HCEC 1CT (cell line): ENCODE measurements around the gene RBMS1.

Experiments used
- DNase-seq: peaks from one replicate; pipeline ENCODE4 v3.0.0-alpha.2; 2017

The RBMS1 gene

GRCh38 chr2:160355080-160355479, 138.5 kb downstream of the RBMS1 start:
- DNase-seq, result no peak

GRCh38 chr2:160354677-160355076, 138.9 kb downstream of the RBMS1 start:
- DNase-seq, result no peak

DNA sequence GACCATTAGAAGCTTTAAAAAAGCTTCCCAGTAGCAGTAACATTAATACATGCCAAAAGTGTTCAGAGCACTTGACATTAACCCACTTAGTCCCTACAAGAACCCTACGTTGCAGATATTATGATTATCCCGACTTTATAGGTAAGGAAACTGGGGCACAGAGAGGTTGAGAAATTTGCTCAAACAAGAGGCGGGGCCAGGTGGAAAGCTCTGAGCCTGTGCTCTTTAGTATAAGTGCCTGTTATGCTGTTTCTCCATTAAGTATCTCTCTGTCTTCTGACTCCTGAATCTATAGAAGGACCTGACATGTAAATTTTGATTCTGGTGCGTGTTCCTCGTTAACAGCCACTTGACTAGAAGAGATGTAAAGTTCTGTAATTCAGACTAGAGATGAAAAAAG, 139.8 kb downstream of the RBMS1 start:
- no peak for DNase-seq

GRCh38 chr2:160353166-160353565, 140.4 kb downstream of the RBMS1 start:
- DNase-seq, result peak; percentile 23

DNA sequence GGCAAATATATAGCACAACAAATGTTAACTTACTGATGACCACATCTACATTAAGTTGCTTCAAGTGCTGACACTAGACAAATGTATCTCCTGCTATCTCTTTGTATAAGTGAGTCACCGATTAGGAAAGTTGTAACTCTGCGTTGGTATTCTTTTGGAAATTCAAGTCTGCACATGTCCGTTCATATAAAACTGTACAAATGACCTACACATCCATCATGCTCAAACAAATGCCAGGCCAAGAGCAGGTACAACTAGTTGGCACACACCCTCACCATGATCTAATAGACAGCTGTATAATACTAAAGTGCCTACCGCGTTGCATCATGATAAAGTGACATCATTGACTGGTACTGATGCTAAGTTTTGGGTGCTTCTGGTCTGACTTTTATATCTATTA, 141.1 kb downstream of the RBMS1 start:
- DNase-seq, result no peak

- DNase-seq, result peak; percentile 78
These were observed 141.7 kb downstream of the RBMS1 start for GRCh38 chr2:160351956-160352355.

DNA sequence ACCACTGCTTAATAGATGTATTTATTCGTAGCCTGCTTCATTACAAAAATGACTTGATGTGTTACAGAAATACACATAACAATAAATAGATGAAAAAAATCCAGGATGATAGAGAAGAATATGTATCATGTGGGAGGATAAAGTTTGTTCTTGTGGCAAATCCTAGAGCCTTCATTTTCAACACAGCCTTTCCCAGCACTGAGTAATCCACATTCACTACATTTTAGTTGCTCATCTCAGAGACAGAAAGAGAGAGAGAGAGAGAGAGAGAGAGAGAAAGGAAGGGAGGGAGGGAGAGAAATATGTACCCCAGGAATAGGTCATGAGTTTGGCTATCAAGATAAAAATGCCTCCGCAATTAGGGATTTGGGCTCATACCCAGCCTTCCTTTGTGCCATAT, 144.3 kb downstream of the RBMS1 start:
- no peak for DNase-seq

DNA sequence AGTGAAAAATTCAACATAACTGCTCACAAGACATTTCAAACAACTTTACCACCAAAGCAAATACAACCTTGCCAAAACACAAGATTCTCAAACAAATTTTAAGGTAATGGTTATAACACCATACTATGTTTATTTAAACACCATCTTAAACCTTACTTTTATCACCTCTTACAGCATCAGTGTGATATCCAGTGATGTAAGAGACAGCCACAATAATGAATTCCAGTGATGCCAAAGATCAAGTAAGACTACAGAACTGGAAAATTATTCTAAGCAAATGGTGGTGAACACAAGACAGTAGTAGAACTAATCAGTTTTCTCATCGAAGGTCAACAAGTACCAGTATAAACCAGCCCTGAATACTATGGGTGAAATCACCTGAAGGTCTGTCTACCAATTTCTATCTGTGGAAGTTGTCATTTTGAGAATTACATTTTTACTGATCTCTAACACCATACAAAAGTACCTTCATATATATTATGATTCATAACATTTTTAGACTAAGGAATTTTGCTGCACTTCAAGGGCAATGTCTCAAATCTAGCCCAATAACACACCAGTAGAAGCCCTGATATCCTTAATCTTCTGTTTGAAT, 146.2 kb downstream of the RBMS1 start:
- peak; percentile 22 for DNase-seq

- DNase-seq, result no peak
These were observed 148.4 kb downstream of the RBMS1 start for GRCh38 chr2:160345071-160345764.

- DNase-seq, result no peak
These were observed 150.2 kb downstream of the RBMS1 start for GRCh38 chr2:160343404-160343803.

DNA sequence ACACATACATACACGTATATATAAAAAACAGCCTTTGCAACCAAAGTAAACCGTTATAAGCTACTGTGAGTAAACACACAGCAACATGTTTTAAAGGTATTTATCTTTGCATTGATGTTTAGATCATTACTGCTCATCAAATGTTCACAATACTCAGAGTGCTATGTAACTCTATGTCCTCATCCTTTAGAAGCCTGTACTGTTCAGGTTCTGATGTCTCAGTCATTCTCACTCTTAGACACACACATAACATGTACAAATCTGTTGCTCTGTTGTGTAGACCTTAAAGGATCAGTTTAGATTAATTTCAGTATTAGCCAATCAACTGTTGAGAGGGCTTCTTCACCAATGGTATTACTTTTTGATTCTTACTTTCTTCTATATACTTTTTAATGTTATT, 153.9 kb downstream of the RBMS1 start:
- no peak for DNase-seq

DNA sequence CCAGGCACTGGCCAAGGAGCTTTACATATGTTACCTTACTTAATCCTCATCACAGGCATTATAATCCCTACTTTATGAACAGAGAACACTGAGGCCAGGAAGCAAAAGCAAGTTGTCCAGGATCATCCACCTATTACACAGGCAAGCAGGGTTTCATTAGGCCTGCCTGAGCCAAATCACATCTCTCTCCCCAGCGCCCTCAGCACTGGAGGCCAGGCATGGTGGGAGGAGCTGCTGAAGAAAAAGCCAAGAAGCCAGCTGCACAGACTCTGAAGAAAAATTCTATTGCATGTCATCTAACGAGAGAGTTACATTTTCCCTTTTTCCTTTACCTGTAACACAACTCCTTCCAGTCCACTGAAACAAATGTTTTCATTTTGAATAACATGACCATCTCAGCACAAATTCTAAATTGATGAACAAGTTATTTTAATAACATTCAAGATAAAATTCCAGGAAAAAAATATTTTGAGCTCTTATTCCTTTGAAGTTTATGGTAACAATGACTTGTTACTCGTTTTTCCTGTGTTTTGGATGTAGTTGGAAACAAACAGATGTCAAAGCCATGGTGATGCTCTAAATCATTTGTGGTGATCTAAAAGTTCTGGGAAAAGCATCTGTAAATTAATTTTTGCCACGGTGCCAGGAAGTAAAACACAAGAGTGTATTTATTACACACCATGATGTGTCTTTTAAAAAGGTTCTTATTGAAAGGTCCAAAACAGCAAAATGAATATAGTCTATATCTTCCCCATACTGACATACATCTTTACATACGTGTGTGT, 154.5 kb downstream of the RBMS1 start:
- no peak for DNase-seq

DNA sequence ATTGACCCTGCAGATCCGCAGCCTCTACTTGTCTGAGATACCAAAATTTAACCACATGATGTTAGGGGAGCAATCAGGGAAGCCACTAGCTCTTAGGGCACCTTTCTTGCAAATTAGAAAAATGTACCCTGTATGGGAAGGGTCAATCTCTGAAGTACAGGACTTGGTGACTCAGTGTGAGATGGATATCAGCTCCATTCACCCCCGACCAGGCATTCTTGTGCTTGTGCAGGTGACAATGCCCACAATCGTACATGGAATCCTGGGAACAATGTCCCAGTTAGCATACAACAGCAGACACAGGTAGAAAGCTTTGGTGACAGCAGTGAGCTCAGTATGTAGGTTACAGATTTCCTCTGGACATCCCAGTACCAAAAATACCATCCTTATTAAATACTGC, 155.9 kb downstream of the RBMS1 start:
- DNase-seq, result no peak

DNA sequence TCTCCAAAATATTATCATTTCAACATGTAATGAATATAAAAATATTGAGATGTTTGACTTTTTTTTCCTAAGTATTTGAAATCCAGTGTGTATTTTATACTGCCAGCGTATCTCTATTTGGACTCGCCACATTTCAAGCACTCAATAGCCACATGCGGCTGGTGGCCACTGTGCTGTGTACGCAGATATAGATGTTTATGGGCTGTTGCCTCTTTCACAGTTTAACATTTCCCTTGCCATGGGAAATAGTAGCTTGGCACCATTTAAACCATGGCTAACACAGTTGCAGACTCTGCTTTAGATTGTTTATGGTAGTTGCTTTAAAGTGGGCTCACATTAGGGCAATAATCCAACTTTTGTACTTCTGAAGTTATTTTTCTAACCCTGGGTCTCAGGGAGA, 157.0 kb downstream of the RBMS1 start:
- no peak for DNase-seq

DNA sequence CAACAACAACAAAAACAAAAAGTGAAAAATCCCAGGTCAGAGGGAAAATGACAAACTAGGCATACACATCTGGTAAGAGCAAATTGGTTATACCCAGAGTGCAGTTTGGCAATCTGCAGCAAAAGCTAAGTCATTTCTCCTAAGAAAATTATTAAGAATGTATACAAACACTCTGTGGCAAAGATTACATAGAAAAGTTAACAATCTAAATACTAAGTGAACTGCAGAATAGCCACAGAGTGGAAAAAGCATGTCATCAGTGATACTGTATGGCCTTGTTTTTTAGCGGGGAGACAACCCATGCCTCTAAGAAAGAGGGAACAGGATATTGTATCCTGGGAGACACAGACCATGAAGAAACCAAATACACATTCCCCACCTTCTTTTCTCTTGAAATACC, 157.5 kb downstream of the RBMS1 start:
- no peak for DNase-seq

GRCh38 chr2:160335441-160335840, 158.2 kb downstream of the RBMS1 start:
- DNase-seq, result no peak

DNA sequence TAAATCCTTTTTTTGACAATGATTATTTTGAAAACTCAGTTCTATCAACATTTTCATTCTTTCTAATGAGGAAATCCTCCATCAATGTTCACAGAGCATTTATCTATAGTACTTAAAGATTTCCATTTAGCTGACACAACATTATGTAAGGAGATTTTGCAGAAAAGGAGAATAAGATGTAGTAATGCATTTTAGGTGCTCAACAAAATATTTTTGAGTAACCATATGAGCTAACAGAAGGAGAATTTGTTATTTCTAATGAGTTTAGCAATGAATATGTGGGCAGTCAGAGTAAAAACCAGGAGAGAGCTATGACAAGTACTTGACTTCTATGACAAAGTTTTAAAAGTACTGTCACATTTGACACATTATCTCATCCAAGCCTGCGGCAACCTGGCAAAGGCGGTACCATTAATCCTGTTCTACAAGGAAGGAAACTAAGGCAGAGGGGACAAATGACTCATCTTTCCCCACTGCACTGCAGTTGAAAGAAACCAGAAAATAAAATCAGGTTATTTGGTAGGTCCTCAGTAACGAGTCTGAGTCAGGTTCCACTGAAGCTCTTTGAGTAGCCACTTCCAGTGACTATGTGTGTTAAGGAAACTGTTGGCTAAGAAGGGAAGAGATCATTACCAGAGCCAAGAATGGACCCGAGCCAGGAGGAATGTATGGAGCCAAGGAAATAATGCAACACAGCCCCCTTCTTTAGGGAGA, 159.4 kb downstream of the RBMS1 start:
- DNase-seq, result peak; percentile 47

GRCh38 chr2:160333324-160334027, 160.1 kb downstream of the RBMS1 start:
- DNase-seq, result no peak

DNA sequence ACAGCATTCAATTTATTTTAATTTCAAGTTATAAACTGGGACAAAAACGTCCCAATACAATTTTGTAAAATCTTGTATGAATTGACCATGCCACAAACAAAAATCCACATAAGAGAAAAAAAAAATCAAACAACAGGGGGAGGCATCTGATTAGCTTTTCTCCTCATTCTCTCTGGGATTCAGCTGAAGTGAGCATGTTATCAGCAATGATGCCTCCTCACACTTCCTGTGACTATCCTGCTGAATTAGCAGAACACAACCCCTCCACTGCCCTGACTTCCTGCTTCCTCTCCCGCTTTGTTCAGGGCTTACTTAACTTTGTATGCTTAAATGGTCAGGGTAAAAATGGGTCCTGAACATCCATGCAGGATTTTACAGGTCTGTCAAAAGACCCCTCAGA, 161.3 kb downstream of the RBMS1 start:
- DNase-seq, result peak; percentile 59

DNA sequence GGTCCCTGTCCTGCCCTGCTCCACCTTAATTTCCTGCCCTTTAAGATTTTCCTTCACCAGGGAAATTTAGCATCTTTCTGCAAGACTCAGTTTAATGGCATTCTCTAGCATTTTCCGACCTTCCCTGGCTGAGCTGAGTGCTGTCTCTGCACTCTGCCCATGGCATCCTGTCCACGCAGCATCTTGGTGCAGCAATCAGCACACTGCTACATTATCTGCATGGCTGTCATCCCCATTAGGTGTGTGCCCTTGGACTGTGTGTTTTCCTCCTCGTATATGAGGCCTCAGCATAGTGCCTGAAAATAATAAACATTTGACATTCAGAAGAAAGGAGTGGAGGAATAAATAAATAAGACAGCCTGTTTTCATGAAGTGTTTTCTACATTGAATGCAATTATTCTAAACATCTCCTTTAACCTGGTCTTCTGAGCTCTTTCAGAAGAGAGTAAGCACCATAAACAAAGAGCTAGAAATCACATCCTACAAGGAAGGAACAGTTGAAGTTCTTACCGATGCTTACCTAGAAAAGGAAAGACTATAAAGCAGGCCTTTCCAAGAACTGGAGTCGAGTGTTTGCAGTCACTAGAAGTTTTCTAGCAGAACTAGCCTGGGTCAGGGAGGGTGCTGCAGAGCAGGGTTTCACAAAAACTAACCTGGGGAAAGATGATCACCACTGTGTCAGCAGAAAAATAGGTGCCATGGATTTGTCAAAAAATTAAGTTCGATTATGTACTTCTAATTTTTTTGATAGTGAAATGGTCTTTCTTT, 162.2 kb downstream of the RBMS1 start:
- DNase-seq, result no peak

DNA sequence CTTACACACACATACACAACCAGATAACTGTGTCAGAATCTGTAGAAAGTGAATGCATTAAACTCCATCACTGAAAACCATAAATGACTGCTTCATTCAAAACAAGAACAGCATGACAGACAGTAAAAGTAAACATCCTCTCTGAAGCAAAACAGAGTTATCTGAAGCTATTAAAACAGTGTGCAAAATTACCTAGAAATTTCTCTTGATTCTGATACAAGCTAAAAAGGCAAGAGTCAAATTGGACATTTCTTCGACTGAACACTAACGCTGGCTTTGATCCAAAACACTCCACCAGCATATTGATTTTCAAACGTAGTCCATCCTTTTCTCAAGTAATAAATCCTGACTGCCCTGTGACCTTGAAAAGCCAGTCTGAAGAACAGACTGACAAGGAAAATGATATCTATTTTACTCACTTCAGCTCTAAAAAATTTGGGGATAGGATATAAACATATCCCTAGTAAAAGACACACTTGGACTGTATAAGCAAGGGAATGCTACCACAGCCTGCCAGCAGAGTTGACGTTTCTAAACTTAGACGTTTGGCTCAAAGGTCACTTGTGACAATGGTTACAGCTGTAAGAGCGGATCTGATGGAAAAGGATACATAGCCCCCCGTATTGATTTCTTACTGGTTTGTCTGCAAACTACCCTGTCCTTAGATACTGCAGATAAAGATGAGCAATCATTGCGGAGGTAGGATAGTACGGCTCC, 164.6 kb downstream of the RBMS1 start:
- DNase-seq, result no peak
